NK-92 (cell line): Measurements from ENCODE around the gene COG5.
"Not testable (repeated sequence)": the region's sequence is repeated elsewhere in the genome, so short reads cannot be mapped to it uniquely, and the experiment has no call there.

Experiments
- DNase-seq: peaks from one replicate; lab custom pipeline; 2025; ENCODE audit not compliant: unreplicated experiment; lab: John Stamatoyannopoulos, UW

Gene COG5

DNA sequence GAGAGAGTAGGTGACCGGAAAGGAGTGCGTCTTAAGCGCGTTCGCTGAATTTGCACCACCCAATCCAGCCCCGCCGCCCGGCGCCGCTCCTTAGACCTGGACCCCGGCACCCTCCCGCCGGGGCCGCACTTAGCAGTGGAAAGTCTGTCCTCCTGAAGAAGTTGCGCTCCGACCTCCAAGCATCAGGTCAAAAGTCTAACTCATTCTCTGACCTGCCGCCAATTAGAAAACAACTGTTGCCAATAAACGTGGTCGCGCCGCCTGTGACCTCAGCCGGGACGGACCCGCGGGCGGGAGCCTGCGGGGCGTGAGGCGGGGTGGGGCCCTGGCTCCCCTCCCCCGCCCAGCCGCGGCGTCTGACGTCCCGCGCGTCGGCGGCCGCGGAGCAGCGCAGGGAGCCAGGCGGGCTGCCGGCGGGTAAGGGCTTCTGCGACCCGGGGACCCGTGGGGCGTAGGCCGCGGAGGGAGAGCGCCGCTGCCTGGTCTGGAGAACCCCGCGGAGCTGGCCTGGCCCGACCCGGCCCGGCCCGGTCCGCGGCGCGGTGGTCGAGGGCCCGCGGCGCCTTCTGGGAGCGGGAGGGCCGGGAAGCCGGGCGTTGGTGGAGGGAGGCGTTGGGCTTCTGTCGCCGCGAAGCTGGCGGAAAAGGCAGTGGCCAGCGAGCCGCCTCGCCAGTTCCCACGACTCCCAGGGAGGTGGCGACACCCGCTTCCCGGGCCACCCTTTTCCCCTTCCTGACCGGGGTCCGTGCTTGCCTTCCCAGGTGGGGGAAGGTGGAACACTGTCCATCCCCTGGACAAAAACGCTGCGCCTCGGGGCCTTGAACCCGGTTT is 16.4 kb upstream of the COG5 start, which contains the start of gene BCAP29:
BCAP29 (plus strand) TSS at position 362 of the 831 bp plus-strand sequence. CDS start 527 bp downstream, outside the sequence.
- DNase-seq, result no peak

DNA sequence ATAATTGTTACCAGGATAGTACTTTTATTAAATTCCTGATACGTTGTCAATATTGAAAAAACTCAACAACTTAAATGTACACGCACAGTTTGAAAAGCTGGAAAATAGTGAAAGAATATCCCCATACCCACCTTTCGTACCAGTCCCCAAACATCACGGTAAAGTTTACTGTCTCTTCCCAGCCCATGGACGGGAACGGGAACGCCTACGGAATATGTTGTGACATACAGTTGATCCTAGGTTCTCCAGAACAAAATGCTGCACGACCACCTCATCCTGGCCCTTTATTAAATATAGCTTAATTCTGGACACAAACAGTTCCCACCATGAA is 15.8 kb upstream of the COG5 start:
- no peak for DNase-seq

DNA sequence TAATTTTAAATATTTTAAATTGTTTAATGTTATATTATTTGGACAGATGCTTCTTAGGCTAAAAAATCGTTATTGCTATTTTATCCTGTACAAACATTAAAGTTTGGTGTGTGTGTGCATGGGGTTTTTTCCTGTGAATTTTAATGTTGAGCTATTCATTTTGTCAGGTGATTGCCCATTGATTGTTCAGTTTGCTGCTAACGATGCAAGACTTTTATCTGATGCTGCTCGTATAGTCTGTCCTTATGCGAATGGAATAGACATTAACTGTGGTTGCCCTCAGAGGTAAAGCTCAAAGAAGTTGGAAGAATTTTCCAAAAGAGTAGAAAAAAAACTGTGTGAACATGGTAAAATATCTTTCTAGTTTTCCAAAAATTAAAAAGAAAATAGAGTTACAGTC is 9.8 kb upstream of the COG5 start:
- no peak for DNase-seq

DNA sequence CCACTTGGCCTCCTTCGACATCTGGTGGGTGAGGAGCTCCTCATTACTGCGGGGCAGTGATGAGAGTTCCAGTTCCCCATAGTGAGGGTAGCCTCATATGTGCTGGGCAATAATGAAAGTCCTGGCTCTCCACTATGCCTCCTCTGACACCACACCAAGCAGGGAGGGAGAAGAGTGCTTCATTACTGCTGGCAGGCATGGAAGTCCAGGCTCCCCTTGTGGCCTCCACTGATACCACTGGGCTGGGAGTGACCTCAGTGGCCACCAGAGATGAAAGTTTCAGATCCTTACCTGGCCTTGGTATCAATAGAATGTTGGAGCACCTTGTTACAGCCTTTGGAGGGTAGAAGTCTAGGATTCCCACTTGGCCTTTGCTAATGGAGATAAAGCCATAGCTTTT is 6.6 kb upstream of the COG5 start:
- no peak for DNase-seq

DNA sequence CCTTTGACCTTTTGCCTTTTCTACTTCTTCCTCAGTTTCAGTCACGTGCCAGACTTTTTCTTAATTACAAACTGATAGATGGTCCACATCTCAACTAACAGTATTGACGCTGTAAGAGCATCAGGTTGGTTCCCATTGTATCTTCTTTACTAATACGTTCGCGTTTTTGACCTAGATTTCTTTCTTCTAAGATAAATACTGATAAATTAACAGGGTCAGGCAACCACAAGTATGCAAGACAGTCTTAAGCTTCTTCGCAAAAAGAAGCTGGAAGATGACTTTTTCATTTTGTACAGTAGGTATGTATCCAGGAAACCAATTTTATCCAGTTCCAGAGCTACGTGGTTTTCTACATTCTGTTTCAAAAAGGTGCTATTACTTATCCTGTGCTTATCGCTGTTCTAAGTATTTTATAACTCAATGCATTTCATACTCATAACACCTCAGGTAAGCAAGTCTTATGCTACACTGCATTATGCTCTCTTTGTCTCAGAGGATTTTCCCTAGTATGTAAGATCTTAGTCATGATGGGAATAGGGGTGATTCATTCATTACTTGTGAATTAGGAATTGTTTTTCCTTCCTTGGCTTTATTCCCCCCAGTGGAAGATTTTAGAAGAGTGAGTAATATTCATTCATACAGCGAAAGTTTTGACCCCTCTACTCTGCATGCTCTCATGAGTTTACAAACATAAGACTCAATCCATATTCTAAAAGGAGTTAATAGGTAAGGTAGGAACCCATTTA is 1.0 kb upstream of the COG5 start:
- no peak for DNase-seq

DNA sequence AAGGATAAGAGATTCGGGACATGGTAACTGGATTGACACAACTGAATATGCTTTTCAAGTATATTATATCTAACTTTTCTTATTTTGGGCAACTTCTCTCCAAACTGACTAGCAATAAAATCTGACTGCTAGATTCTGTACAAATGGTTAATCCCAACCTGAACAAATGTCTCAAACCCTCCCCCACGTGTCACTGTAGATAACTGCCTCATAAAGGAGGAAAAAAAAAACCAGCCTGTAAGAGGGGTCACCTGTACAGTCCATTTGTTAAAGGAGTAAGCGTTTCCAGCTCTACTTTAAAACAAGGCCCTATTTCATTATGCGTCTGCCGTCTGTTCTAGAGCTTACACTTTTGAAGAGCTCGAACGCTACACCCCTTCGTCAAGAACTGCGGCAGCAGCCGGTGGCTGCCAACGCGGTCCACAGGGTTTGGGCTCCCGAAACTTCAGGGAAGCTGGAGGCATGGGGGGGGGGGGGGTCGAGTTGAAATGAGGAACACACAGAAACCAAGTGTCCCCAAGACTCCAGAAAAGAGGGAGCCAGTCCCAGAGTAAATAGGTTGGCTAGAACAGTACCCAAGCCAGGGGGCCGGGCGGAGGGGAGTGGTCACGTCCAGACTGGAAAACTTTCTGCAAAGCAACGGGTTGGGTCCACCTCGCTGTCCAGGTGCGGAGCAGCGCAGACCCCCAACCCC is 492 bp downstream of the COG5 start:
- DNase-seq, result no peak

DNA sequence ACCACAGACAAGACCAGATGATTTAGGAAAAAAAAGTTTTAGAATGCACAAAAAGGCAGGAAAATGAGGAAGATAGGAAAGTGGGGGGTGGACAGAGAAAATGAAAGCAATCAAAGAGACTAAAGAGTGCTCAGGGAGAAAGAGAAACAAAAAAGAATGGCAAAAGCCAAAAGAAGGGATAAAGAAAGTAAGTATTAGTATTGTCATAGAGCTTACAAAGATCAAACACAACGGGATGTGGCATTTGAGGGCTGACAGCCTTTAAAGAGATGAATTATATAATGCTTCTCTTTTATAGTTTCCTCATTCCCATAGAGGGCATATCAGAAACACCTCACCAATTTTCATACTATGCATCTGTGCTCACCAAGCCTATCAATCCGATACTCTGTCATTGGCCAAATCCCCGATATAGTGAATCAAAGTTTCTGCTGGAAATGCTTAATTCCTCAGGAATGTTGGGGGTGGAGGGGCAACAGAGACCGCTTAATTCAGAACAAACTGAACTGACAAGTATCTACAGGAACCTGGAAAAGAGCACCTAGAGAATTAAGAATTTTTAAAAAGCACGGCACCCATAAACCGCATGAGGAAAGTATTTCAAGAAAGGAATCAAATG is 2.7 kb downstream of the COG5 start:
- no peak for DNase-seq

DNA sequence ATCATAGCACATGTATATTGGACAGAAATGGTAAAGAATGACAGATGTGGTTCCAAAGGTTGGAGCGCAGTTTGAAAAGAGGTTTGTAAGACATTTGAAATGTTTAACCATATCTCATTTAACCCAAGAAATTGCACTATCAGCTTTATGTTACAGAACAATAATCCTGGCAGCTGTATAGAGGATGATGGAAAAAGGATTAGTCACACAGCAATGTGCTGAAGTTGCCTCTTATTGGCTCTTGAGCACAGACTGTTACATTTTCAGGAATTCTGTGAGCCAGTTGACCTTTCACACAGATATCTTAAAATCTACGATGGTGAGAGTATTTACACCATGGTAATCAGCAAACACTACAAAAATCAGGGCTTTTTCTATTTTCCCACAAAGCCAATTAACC is 3.9 kb downstream of the COG5 start:
- DNase-seq, result no peak

DNA sequence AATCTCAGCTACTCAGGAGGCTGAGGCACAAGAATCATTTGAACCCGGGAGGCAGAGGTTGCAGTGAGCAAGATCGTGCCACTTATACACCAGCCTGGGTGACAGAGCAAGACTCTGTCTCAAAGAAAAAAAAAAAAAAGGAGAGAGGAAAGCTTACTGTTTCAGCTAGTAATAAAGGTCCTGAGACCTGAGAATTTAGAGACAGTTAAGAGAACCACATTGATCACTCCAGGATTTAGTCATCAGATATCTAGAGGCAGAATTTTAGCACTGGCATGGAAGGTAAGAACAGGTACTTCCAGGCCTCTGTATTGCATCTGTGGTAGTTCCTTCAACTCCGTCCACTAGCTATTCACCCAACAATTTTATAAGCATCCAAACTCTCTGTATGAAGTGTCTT is 7.8 kb downstream of the COG5 start:
- no peak for DNase-seq

DNA sequence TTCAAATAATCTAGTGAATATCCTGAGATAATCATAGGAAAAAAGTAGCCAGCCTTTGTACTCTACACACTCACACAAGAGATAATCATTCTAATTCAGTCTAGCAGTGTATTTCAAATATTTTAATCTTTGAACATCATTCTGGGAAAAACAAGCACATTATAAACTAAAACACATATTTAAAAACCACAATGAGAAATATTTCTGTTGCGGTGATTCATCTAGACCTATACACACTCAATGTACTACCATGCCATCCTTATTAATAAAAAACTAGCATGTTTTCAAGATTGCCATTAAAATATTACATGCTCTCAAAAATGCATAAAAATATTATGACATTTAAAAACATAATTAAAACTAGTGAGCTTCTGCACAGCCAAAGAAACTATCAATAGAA is 11.8 kb downstream of the COG5 start:
- DNase-seq, result no peak

DNA sequence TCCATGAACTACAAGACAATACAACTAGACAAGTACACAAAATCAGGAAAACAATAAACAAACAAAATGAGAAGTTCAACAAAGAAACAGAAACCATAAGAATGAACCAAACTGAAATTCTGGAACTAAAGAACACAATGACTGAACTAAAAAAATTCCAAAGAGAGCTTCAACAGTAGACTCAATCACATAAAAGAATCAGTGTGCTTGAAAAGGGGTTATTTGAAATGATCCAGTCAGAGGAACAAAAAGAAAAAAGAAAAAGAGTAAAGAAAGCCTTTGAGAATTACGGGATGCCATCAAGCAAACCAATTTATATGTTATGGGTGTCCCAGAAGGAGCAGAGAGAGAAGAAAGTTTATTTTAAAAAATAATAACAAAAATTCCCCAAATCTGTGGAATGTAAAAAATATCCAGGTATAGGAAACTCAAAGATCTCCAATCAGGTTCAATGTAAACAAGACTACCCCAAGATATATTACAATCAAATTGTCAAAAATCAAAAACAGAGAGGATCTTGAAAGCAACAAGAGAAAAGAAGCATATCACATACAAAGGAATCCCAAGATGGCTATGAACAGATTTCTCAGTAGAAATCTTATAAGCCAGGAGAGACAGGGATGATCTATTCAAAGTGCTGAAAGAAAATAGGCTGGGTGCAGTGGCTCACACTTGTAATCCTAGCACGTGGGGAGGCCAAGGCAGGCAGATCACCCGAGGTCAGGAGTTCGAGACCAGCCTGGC is 18.7 kb downstream of the COG5 start:
- DNase-seq, result no peak

DNA sequence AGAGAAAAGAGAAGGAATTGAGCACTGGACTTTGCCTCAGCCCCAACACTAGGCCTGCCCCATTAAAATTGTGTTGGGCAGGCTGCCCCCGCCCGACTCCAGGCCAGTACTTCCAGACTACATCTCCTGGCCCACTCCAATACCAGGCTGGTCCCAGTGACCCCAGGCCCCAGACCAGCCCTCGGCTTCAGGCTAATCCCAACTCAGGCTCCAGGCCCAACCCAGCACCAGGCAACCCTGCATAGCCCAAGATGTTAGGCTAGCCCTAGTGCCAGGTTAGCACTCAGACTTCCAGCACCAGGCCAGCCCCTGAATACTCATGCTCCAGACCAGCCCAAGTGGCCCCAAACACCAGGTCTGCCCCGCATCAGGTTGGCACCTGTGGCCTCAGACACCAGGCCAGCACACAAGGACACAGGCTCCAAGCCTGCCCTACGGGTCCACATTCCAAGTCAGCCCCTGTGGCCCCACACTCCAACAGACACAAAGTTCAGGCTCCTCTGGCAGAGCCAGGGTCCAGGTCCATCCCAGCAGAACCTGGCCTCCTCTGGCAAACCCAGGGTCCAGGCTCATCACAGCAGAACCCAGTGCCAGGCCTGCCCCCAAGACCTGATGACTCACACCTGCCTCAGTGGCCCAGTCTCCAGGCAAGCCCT is 20.3 kb downstream of the COG5 start:
- no peak for DNase-seq

DNA sequence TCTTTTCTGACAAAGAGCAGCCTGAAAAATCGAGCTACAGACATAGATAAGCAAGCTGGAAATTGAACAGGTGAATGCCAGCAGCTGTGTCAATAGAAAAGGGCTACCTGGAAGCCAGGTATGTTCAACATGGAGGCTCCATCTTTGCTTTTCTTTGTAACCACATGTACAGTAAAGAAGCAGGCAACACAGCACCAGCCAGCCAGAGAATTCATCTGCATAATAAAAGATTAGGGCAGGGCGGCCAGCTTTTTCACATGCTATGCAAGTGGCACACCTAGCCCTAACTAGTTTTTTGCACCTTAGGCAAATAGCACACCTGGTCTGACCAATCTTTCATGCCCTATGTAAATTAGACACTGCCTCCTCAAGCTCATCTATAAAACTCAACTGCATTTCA is 25.7 kb downstream of the COG5 start:
- no peak for DNase-seq

DNA sequence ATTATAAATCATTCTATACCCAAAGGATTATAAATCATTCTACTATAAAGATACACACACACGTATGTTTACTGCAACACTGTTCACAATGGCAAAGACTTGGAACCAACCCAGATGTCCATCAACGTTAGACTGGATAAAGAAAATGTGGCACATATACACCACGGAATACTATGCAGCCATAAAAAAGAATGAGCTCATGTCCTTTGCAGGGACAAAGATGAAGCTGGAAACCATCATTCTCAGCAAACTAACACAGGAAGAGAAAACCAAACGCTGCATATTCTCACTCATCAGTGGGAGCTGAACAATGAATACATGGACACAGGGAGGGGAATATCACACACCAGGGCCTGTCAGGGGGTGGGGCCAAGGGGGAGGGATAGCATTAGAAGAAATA is 26.5 kb downstream of the COG5 start:
- not testable (repeated sequence) for DNase-seq

DNA sequence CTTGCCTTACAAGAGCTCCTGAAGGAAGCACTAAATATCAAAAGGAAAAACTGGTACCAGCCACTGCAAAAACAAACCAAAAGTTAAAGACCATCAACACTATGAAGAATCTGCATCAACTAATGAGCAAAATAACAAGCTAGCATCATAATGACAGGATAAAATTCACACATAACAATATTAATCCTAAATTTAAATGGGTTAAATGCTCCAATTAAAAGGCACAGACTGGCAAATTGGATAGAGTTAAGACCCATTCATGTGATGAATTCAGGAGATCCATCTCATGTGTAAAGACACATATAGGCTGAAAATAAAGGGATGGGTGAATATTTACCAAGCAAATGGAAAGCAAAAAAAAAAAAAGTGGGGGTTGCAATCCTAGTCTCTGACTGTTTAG is 29.6 kb downstream of the COG5 start:
- DNase-seq, result no peak

DNA sequence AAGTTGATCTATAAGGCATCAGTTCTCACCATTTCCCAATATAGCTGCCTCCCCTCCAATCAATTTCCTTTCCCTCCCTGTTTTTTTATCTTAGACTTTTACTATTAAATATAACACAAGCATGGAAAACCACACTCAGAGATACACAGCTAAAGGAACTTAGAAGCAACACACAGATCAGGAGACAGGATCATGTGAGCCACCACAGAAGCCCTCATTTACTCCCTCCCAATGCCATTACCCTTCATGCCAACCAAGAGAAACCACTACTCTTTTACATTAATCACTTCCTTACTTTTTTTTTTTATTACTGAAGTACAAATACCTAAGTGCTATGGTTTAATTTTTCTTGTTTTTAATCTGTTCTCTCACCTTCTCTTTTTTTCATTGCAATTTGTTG is 33.0 kb downstream of the COG5 start:
- no peak for DNase-seq

DNA sequence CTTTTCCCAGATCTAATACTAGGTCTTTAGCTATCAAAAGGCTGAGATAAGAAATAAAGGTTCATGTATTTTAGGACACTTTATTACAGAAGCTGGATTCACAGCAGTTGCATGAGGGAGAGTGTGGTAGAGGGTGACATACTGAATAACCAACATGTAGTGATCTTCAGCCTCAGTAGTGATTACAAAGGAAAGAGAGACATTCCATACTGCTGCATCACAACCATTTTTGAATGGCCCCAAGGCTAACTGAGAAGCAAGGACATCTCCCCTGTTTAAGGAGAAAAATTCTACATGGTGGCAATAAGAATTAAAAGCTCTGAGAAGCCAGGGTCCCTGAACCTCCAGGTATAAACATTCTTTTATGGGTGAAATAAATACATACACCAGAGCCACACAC is 35.3 kb downstream of the COG5 start:
- DNase-seq, result no peak

DNA sequence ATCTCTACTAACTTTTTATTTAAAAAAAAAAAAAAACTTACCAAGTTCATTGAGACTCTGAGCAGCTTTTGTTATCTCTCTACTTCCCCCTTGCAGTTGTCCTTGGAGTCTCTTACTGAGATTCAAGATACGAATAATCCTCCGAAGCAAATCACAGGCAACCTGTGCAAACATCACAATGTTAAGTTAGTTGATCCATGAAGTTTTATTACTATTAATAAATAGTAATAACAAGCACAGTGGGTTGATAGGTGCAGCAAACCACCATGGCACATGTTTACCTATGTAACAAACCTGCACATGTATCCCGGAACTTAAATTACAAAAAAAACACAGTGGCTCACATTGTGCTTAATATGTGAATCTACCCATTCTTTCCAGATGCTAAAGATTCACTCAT is 36.5 kb downstream of the COG5 start:
- no peak for DNase-seq

DNA sequence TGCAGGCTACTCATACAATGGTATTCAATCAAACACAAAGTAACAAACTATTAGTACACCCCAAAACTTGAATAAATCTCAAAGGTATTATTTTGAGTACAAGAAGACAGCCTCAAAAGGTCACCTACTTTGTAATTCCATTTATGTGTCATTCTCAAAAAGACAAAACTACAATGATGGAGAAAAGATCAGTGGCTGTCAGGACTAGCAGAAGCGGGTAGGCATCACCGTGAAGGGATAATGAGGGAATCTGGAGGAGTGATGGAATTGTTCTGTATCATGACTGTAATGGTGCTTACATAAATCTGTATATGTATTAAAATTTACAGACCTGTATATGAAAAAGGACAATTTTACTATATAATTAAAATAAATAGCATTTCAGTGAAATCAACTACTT is 37.0 kb downstream of the COG5 start:
- no peak for DNase-seq

DNA sequence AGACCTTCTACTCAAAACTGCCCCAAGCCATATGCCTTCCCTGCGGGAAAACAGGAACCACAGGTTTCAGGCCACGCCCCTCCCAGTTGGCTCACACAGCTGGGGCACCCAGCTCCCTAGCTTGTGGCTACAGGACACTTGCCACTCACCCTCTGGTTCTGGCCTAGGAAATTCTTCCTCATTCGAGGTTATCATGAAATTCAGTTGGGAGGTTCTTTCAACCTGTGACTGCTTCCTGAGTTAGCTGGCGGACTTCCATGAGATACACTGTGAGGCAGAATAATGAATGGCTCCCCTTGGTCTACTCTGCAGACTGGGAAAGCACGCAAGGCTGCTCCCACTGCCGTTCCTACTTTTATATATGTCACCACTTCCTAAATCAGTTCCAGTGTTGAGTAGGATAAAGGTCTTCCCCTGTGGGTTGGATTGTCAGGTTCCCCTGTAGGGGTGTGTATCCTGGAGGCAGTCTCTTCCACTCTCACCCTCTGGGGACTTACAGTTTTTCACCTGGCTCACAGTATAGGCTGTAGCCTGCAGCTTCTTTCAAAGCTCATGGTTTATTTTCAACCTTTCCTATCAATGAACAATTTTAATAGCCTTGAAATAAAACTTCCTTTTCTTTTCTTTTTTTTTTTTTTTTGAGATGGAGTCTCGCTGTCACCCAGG is 56.9 kb downstream of the COG5 start:
- DNase-seq, result no peak
